Mucosa of rectum (tissue), 2 donors: ENCODE data around the gene DCST2.
A peak's percentile ranks its signal among the peaks of the same experiment; 100 is the strongest.

ENCODE experiments used
- H3K27ac ChIP-seq, 2 donors: one replicate each; pipeline ENCODE4 v1.7.0; 2013; ENCODE audit warnings: inconsistent platforms in 2 of 2, low read depth in 2 of 2, low read length in 2 of 2
- H3K27me3 ChIP-seq, 2 donors: one replicate each; pipeline ENCODE4 v1.7.0; 2013; ENCODE audit warnings: low read length in 2 of 2; ENCODE audit not compliant: control insufficient read depth in 2 of 2, insufficient read depth in 2 of 2
- H3K36me3 ChIP-seq, 2 donors: one replicate each; pipeline ENCODE4 v1.7.0; 2013; ENCODE audit warnings: low read length in 2 of 2; ENCODE audit not compliant: control insufficient read depth in 2 of 2, insufficient read depth in 2 of 2
- H3K4me1 ChIP-seq, 2 donors: one replicate each; pipeline ENCODE4 v1.7.0; 2013; ENCODE audit warnings: low read length in 2 of 2, mild to moderate bottlenecking in 1 of 2; ENCODE audit not compliant: control insufficient read depth in 2 of 2, insufficient read depth in 2 of 2
- H3K4me3 ChIP-seq, 2 donors: one replicate each; pipeline ENCODE4 v1.7.0; 2013; ENCODE audit warnings: low read length in 2 of 2
- H3K9ac ChIP-seq, 2 donors: one replicate each; pipeline ENCODE4 v1.7.0; 2013; ENCODE audit warnings: low read length in 2 of 2, low read depth in 1 of 2, mild to moderate bottlenecking in 1 of 2
- H3K9me3 ChIP-seq, 2 donors: one replicate each; pipeline ENCODE4 v1.7.0; 2013; ENCODE audit warnings: low read length in 2 of 2; ENCODE audit not compliant: control insufficient read depth in 2 of 2
- donor health status: healthy.
- donor health status: Normal muscosa, but diverticular disease.

DCST2 gene

DNA sequence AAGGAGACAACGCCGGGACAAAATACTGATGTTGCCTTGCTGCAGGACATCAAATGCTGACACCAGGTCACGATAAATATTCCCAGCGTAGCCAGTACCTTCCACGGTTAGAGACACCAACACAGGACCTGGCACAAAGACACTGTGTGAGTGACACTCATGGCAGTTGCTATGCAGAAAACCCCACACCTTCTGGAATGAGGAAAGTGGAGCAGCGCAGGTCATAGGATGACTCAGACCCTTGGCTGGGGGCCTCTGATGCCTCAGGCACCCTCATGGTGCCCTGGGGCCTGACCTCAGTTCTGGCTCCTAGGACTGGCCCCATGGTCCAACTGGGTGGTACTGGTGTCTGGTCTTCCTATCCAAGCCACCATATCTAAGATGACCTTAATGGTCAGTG lies 7.0 kb downstream of the DCST2 start:
- no peak overlapping the region for H3K4me3 ChIP-seq
- H3K36me3 ChIP-seq = no peaks in the 10 kb centered on the region
- H3K4me1 ChIP-seq = peaks cover 0 to 3% of the 10 kb centered on the region in 2 donors
- H3K27ac ChIP-seq = no peak overlapping the region
- no peaks in the 10 kb centered on the region for H3K27me3 ChIP-seq
- H3K9me3 ChIP-seq = no peaks in the 10 kb centered on the region
- H3K9ac ChIP-seq = no peak overlapping the region

DNA sequence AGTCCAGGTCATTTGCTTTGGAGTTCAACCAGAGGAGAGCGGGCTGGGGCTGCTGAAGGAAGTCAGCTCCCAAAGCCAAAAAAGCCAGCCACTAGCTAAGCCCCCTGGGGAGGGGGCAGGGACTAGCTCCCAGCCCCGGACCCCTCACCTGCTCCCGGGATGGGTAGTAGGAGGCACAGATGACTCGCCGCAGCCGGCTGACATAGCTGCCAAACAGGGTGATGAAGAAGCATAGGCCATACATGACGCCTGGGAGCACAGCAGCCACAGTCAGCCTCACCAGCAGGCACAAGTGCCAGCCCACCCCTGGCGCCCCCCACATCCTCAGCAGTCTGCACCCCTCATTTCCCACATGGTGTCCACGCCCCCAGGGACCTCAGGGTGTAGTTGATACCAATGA lies 7.4 kb downstream of the DCST2 start:
- Histone ChIP-seq H3K9ac (no peak overlapping the region), H3K27ac (no peak overlapping the region)

DNA sequence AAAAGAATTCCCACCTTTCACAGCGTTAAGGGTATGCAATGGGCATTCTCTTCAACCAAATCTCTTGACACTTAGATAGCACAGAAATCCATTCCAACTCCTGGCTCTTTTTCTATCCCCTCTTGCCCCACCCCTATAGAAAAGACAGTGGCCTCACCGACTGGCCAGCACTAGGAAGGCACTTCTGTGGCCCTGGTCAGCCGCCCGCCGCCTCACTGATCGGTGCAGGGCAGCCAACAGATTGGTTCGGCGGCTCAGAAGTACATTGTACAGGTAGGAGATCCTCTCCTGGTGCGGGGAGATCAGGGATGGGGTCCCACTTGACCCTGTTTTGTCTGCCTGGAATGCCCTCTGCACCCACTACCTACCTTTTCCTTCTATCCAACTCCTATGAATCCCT lies 9.3 kb downstream of the DCST2 start:
- Histone ChIP-seq H3K9ac (no peak overlapping the region), H3K27me3 (no peaks in the 10 kb centered on the region), H3K4me1 (peaks cover 0 to 3% of the 10 kb centered on the region in 2 donors), H3K4me3 (no peak overlapping the region), H3K27ac (no peak overlapping the region), H3K9me3 (no peaks in the 10 kb centered on the region), H3K36me3 (peaks cover 0 to 2% of the 10 kb centered on the region in 2 donors)

More for the DNA sequence above, 7.4 kb downstream of the DCST2 start:
- no peaks in the 10 kb centered on the region for H3K9me3 ChIP-seq
- H3K36me3 ChIP-seq = no peaks in the 10 kb centered on the region
- H3K27me3 ChIP-seq = no peaks in the 10 kb centered on the region
- H3K4me3 ChIP-seq = no peak overlapping the region
- peaks cover 0 to 3% of the 10 kb centered on the region in 2 donors for H3K4me1 ChIP-seq

DNA sequence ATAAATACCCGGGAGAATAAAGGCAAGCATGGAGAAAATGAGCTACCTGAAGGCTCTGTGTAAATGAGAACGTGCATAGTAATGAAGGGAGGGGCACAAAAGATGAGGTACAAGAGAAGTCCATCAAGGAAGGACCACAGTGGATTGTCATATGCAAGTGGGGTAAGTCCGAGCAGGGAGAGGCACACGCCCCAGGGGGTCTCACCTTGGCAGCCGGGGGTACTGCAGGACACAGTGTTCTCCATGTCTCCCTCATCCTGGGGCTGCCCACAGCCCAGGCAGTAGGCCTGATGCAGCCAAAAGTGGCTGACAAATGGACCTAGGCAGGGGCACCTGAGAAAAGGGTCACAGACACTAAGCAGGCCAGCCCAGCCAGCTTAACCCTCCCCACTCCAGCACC lies 10.0 kb downstream of the DCST2 start:
- H3K27me3 ChIP-seq = no peaks in the 10 kb centered on the region
- peaks cover 0 to 8% of the 10 kb centered on the region in 2 donors for H3K36me3 ChIP-seq
- no peak overlapping the region for H3K27ac ChIP-seq
- no peak overlapping the region for H3K9ac ChIP-seq
- no peaks in the 10 kb centered on the region for H3K9me3 ChIP-seq
- peaks cover 0 to 3% of the 10 kb centered on the region in 2 donors for H3K4me1 ChIP-seq
- no peak overlapping the region for H3K4me3 ChIP-seq

DNA sequence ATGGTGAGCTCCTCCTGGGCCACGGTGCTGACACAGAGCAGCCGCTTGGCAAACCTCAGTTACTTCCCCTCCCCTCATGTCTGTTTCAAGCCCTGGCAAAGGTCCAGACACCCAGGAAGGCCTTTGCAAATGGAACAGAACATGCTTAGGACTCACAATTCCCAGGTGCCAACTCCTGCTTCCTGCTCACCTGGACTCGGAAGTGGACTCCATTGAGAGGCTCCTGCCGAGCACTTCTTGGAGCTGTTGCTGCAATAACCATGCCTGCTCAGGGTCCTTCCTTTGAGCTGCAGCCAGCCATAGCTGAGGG lies 10.7 kb downstream of the DCST2 start:
- H3K27ac ChIP-seq = no peak overlapping the region
- H3K9ac ChIP-seq = no peak overlapping the region
- peaks cover 3 to 6% of the 10 kb centered on the region in 2 donors for H3K4me1 ChIP-seq
- H3K4me3 ChIP-seq = no peak overlapping the region
- no peaks in the 10 kb centered on the region for H3K27me3 ChIP-seq
- no peaks in the 10 kb centered on the region for H3K9me3 ChIP-seq
- peaks cover 0 to 11% of the 10 kb centered on the region in 2 donors for H3K36me3 ChIP-seq

GRCh38 chr1:155022136-155022926 lies 11.2 kb downstream of the DCST2 start:
- Histone ChIP-seq H3K4me1 (peaks cover 7 to 11% of the 10 kb centered on the region in 2 donors), H3K9me3 (no peaks in the 10 kb centered on the region), H3K4me3 (no peak overlapping the region), H3K27ac (no peak overlapping the region), H3K36me3 (peaks cover 0 to 11% of the 10 kb centered on the region in 2 donors), H3K9ac (no peak overlapping the region), H3K27me3 (no peaks in the 10 kb centered on the region)

DNA sequence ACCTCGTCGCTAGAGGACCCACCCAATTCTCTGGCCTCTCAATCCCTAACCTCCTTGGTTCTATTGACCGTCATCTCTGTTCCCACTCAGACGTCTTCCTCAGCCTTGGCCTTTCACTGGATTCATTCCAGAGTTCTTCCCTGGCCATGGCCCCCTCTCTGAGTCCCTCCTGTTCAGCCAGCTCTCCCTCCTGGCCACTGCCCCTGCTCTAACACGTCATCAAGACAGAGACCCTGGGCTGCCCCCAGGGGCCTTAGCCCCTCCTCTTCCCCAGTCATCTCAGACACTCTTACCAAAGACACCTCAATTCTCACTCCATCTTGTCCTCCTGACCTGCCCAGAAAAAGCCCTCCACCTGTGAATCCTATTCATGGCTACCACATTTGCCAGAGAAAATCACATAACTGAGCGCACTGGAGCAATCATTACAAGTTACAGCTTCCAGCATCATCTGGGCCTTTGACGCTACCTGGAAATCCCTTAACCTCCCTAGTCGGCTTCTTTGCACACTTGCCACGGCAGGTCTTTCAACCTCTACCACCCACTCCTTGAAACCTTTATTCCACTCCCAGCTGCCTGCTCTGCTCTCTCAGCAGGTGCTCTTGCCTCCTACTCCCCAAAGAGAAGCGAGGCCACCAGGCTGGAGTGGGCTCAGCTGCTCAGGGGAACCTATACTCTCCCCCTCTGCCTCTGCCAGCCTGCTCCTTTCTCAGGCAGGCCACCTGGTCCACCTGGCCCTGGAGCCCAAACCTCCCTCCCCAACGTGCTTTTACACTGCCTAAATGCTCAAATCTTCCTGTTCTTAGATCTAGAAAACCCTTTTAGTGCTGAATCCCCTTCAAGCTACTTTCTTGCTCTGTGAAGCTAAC lies 14.0 kb downstream of the DCST2 start:
- no peaks in the 10 kb centered on the region for H3K9me3 ChIP-seq
- no peak overlapping the region for H3K9ac ChIP-seq
- no peak overlapping the region for H3K27ac ChIP-seq
- H3K36me3 ChIP-seq = peaks cover 19 to 31% of the 10 kb centered on the region in 2 donors
- H3K4me3 ChIP-seq = no peak overlapping the region
- H3K27me3 ChIP-seq = no peaks in the 10 kb centered on the region
- H3K4me1 ChIP-seq = peaks cover 20 to 29% of the 10 kb centered on the region in 2 donors

DNA sequence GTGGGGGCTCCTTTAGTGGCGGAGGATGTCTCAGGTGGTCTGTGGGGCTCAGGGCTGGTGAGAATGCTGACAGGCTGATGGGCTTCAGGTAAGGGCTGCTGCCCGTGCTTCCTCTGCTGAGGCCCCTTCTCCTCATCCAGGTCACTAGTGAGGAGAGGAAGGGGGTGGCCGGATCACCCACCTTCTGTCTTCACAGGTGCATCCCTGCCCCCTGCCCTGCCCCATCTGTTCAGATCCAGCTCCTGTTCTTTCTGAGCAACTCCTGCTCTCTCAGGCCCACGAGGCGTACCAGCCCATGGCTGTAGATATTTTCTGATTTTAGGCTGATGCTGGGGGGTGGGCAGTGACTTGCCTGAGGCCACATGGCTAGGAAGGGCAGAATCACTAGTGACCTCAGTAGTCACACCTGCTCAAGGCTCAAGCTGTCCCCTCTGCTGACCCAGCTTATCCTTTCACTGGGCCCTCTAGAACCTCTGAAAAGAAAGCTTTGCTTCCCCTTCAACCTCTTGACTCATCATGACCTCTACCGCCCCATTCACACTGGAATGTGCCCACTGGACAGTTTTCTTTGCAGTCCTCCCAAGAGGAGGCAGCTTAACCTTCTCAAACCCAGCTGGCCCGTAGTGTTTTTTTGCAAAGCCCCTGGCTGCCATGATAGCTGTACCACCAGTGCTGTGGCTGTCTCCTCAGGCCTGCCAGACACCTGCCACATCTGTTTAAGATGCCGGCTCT lies 14.8 kb downstream of the DCST2 start:
- peaks cover 24 to 32% of the 10 kb centered on the region in 2 donors for H3K4me1 ChIP-seq
- H3K27me3 ChIP-seq = no peaks in the 10 kb centered on the region
- peak overlapping the region in 1 of 2 donors; percentile 32 for H3K9ac ChIP-seq
- no peak overlapping the region for H3K27ac ChIP-seq
- H3K36me3 ChIP-seq = peaks cover 28 to 40% of the 10 kb centered on the region in 2 donors
- no peak overlapping the region for H3K4me3 ChIP-seq
- no peaks in the 10 kb centered on the region for H3K9me3 ChIP-seq

DNA sequence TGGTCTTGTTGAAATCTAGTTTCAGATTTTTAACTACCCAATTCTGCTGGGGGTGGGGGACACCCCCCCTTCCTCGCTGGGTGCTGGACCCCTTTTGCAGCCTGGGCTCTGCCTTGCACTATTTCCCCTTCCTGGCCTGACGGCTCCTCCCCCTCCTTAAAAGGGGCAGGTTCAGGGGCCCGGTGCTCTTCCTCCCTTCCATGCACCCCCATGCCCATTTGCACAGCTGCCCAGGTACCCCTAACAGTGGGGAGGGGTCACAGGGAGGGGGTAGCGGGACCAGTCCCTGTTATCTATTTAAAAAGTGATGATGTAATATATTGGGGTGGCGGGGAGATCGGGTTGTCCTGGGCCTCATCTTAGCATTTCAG lies 15.7 kb downstream of the DCST2 start:
- peak overlapping the region; percentile 36 to 59 for H3K4me3 ChIP-seq
- H3K36me3 ChIP-seq = peaks cover 32 to 41% of the 10 kb centered on the region in 2 donors
- peak overlapping the region; percentile 92 to 93 for H3K27ac ChIP-seq
- H3K4me1 ChIP-seq = peaks cover 31 to 37% of the 10 kb centered on the region in 2 donors
- H3K27me3 ChIP-seq = no peaks in the 10 kb centered on the region
- H3K9me3 ChIP-seq = no peaks in the 10 kb centered on the region
- H3K9ac ChIP-seq = peak overlapping the region; percentile 52 to 74
